ENCODE results near the gene MINDY1.
A peak's percentile ranks its signal among the peaks of the same experiment; 100 is the strongest.

The MINDY1 gene

DNA sequence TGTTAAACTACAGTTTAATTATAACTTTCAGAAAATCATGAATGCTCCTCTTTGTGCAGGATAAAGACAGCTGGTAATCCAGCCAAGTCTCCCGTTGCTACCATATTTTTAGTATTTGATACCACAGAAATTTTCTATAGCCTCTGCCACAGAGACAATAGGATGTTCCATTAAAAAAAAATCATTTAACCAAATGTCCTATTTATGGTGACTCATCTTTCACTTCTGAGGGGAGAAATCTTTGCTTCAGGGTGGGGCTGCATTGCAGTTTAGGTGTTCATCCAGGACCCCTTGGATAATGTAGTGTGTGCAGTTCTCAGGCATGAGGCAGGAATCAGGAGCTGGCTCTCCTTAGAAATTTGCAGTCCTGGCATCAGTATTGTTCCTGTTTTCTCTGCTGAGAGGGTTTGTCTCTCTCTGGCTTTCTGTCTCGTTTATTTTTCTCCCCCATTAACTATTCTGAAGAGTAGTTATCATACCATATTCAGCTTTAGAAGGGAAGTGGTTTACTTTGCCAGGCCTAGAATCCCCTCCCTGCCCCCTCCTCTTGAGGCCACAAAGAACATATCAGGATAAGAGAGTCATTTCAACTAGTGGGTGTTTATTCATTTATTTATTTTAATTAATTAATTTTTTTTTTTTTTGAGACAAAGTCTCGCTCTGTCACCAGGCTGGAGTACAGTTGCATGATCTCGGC, 4.6 kb upstream of the MINDY1 start:
- DNase-seq (ENCODE audit: low spot score): no peak

DNA sequence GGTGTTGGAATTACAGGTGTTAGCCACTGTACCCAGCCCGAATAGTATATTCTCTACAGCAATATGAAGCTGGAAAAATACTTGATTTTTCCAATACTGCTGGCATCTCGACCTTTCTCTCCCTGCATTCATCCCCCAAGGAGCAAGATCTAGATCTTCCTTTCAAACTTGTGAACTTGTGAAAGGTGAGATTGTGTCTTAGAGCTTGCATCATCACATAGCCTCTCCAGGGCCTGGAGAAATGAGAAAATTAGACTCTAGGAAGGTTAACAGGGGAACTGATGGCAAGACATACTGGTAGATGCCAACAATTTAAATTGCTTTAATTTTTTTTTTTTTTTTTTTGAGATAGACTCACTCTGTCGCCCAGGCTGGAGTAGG, 3.6 kb upstream of the MINDY1 start:
- no peak for DNase-seq (ENCODE audit: low spot score)

DNA sequence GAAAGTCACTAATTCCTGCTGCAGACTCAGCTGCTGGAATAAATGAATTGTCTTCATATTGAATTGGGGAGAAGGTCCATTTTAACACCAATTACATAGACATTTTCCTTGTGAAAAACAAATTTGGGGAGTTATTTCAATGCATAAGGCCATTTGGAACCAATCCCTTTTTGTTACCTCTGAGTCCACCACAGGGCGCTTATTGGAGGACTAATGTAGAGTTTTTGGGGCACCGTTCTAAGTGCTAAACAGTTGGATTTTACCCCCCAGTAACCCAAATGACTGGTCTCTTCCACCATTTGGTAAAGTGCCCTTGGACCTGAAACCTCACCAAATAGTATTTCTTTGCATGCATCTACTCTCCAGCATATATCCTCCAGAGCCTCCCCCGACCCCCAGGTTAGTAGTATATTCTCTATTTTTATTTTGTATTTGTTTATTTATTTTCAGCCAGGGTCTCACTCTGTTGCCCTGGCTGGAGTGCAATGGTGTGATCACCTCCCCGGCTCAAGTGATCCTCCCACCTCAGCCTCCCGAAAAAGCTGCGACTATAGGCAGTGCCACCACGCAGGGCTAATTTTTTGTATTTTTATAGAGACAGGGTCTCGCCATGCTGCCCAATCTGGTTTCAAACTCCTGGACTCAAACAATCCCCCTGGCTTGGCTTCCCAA, 3.1 kb upstream of the MINDY1 start:
- no peak for DNase-seq (ENCODE audit: low spot score)

DNA sequence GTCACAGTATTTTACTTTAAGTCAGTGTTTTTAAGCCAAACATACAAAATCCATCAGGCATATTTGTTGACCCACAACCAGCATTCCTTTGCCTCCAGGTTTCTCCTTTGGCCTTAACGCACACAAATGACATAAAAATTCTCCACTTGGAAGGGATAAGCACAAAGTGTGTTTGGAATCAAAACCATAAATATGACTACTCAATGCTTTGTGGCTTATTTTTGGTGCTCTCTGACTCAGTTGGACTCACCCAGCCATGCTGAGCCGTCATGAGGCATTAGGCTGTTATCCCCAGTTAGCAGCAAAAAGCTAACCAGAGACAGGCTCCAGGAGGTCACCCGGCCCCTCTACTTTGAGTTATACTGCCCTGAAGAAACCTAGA, 2.5 kb upstream of the MINDY1 start:
- no peak for DNase-seq (ENCODE audit: low spot score)

DNA sequence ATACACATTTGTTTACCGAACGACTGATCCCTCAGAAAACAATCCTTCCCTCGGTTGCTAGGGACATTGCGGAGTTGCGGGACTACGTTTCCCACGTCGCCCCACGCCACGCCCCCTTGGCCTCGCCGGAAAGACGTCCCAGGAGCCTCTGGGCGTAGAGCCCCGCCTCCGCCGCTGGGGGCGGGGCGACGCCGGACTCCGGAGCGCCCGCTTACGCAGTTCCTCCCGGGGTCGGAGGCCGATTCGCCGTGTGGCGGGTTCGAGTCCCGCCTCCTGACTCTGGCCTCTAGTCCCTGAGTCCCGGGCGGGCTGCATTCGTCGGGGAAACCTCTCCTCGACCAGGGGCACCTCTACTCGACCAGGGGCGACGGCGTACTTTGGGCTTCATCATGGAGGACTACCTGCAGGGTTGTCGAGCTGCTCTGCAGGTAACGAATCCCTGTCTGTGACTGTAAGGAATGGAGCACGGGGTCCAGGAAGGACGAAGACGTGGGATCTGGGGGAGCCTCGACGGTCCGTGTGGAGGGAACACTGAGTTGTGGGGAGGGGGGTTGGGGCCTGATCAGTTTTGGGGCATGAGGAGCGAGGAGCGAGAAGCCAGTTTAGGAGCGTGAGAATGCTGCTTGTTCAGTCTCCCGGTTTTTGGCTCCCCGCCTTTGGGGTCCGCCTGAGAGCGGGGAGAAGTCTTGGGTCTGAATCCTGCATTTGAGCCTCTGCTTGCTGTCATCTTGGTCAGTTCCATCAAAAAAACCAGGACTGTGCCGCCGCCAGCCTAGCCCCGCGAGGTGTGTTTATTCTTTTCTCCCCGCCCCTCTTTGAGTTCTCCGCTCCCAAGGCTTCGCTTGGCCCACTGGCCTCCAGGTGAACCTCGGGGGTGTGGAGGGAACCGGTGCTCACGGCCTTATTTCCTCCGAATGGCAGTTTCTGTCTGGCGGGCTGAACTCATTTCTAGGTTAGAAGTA, 1.8 kb upstream of the MINDY1 start, which contains the start of gene PRUNE1:
TSS of gene PRUNE1 (plus strand) at position 206 of the 962 bp plus-strand sequence. CDS start at position 390, 184 bp downstream.
- DNase-seq (ENCODE audit: low spot score): peak; percentile 96

DNA sequence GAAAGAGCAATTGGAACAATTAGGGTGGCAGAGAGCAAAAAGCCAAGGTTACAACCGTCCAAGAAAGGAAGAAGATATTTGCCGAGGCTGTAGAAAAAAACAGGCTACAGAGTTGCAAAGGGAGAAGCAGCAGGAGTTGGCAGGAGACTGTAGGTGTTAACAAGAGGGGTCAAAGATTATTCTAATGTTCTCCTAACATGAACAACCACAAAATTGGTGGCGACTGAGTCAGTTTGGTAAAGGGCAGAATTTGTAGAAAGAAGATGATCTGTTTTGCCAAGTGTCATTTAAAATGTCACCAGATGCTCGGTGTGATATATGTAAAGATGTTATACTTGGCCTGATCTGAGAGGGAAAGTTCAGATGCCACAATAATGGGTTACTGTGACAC, 1.1 kb upstream of the MINDY1 start:
- DNase-seq (ENCODE audit: low spot score): no peak

DNA sequence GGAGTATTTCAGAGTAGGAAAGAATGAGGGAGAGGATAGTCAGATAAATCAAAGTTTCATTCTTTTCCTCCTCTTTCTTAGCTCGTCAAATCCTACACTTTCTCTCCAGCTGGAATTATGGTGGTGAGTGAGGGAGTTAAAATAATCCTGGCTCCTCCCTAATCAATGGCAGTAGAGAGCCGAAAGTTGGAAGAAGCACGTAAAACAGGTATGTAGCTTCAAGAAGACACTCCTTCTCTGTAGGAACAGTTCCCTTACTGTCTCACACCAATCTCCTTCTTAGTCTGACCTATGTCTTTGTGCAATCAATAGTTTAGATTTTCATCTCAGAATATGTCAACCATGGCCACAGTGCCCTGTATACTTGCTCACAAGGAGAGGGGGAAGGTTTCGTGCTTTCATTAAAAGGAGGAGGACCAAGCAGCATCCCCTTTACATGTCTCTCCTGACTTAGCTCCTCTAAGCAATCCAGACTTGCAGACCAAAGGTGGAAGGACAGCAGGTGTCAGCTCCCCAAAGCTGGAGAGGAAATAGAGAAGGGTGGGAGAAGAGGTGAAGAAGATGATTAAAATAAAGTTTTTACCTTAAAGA, 878 bp downstream of the MINDY1 start:
- no peak for DNase-seq (ENCODE audit: low spot score)

DNA sequence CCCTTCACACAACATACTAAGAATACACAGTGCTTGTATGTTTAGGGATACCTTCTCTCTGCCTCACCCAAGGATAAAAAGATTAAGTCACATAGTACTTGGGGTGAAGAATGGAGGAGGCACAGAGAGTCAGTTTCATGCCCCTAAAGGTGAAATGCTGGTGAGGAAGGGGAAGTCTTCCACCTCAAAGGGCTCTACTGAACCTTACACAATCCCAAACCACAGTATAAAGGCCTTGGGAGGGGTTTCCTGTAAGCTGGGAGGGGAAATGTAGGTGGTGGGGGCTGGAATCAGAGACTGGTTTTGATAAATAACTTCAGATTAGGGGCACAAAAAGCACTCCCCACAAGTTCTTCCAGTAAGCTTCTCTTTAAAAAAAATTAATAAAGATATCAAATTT, 3.5 kb downstream of the MINDY1 start:
- no peak for DNase-seq (ENCODE audit: low spot score)

DNA sequence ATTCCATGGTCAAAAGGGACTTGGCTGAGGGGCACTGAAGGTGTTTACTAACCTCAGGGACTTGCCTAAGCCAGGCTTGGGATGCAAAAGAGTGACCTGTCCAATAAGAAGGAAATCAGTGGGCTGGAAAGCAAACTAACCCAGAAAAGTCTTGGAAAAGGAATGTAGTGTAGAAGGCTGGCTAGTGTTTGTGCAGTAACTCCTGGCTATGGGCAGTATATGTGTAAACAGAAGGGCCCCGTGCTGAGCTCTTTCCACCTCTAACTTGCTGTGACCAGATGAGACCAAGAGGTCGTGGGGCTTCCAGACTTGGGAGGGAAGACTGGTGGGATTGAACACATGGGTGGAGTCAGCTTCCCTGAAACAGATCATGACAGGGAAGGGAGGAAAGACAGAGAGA, 4.1 kb downstream of the MINDY1 start:
- no peak for DNase-seq (ENCODE audit: low spot score)

DNA sequence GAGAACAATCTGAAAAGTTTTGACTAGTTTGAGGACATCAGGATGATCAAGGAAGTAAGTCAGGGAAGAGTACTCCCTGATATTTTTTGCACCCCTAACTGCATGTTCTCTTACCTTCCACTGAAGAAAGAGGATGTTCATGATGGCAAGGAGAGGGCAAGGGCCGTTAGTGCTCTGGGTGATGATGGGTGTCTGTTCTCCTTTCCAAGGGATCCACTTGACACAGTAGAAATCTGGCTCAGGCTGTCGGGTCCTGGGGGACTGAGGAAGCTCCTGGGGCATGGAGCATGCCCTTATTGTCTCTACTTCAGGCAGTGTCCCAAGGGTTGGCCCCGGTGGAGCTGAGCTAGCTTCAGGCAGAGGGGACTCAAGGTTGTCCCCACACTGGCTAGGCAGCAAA, 4.7 kb downstream of the MINDY1 start:
- DNase-seq (ENCODE audit: low spot score): no peak

DNA sequence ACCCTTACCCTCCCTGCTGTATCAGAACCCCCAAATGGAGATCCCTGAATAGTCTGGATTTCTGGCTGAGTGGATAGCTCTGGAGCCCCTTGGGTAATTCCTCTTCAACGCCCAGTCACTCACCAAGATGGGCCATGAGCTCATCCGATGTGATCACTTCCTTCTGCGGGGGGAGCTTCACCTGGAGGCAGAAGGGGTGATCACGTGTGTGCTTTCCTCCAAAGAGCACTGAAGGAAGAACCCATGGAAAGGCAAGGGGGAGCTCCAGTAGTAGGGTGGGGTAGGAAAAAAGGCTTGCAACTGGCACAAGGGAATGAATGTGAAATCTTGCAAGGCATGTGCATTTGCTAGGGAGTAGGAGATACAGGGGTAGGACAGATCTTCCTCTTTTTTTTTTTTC, 5.1 kb downstream of the MINDY1 start:
- no peak for DNase-seq (ENCODE audit: low spot score)

DNA sequence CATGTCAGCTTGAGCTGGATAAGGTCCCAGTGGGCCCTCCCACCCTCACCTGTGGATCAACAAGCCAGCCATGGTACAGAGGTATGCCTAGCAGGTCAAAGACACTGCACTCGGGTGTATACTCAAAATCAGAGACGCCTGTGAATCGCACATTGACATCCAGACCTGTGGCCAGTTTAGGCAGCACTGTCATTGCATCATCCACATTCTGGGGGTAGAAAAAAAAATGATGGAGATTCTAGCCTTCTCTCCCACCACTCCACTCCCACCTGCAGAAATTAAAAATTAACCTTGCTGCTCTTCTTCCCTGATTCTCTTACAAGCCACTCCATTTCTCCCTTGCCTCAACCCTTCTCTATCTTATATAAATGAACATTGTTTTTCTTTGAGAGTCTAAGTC, 6.3 kb downstream of the MINDY1 start:
- DNase-seq (ENCODE audit: low spot score): no peak

DNA sequence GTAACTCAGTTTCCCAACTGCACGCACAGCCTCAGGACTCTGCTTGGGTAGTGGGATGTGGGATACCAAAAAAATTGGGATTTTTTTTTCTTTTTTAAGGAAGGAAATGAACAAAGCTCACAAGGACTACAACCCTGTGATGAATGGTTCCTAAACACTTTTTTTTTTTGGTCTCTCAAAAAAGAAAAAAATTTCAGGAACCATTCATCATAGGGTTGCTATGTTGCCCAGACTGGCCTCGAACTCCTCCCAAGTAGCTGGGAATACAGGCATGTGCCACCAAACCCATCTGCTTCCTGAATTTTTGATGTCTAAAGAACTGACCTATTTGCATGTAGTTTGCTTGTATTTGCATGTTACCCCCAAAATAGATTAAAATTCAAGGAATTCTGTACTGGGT, 6.8 kb downstream of the MINDY1 start:
- no peak for DNase-seq (ENCODE audit: low spot score)

DNA sequence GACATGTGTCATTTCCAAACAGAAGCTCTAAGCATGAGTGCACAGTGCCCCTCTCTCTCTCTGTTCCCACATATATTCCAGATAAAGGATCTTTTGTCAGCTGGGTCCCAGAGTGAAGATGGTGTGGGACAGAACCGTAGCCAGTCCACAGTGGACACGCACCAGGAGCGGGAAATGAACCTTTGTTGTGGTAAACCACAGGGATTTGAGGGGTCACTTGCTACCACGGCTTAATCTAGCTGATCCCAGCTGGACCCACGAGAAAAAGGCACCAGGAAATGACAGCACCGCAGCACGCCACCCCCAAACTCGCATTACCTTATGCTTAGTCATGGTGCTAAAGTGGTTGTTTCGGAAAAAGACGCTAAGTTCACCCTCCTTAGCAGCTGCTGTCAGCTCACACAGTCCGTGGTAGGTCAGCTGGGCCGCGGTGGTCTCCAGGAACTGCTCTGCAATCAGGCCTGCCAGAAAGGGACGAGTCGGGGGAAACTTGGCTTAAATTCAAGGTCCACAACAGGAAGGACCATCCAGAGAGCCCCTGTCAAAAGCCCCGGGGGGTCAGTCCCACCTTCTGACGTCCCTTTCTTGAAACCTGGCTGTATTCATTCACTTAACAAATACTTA, 7.5 kb downstream of the MINDY1 start:
- DNase-seq (ENCODE audit: low spot score): no peak

DNA sequence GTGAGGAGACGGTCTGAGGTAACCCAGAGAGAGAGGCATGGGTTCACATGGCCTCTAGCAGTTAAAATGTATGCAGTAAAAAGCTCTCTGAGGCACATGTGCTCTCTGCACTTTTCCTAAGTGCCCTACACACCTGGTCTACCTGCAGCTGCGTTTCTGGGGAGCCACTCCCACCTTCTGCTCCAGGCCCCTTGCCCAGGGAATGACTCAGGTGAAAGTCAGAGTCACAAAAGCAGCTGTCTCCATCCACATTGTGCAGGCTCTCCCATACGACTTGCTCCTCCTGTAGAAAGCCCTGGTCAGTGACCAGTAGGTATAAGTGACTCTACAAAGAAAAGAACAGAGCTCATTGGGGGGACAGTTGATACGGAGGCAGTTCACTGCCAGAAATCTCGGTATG, 8.8 kb downstream of the MINDY1 start:
- DNase-seq (ENCODE audit: low spot score): no peak

DNA sequence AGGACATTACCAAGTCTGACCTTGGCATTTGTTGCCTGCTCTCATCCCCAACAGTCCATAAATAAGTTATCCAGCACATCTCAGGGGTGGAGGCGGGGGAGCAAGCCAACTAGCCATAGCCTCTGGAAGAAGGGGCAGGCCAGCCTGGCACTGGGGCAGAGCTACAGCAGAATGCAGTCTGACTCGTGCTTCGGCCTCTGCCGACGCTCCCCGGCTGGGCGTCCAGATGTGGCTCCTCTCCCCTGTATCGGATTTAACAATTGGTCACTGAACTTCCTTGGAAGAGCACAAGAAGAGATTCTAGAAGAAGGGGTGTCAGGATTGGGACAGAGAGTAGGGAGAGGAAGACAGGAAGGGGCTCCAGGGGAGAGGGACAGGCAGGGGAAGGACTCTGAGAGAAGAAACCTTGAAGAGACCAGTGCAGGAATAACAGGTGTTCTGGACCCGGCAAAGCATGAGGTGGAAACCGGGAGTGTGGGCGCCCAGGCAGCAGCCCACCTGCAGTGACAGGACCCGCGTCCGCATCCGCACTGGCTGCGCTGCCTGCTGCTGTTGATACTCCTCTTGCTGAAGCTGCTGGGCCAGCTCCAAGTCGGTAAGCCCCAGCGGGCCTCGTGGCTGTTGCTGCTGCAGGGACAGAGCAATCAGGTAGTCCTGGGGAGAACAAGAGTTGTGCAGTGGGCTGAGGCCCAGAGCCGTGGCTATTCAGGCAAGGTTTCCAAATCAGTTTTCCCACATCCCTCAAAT, 9.4 kb downstream of the MINDY1 start:
- DNase-seq (ENCODE audit: low spot score): no peak

DNA sequence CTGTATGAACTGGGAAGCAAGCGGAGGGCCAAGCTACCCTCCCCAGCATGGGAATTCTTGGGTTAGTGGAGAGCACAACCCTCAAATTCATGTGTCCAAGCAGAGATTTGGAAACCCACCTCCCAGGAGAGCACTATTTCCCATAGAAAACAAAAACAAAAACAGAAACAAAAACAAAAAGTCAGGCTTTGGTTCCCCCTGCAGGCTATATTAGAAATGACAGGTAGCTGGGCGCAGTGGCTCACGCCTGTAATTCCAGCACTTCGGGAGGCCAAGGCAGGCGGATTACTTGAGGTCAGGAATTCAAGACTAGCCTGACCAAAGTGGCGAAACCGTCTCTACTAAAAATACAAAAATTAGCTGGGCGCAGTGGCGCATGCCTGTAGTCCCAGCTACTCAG, 10.8 kb downstream of the MINDY1 start:
- no peak for DNase-seq (ENCODE audit: low spot score)

DNA sequence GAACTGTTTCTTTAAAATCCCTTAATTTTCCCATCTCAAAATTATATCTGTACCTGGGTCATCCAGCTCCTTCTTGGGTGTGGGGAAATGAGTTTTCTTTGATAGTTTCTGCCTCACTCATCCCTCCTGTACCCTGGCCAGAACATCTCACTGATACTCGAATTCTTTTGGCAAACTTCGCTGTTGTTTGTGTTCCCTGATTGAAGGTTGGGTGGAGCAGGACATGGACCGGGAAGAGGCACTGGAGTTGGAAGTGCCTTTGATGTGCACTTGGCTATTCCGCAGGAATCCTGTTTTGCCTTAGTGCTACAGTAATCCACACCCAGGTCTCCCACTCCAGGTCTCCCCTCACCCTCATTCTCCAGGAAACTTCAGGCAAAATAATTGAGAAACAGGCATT, 11.2 kb downstream of the MINDY1 start:
- no peak for DNase-seq (ENCODE audit: low spot score)

DNA sequence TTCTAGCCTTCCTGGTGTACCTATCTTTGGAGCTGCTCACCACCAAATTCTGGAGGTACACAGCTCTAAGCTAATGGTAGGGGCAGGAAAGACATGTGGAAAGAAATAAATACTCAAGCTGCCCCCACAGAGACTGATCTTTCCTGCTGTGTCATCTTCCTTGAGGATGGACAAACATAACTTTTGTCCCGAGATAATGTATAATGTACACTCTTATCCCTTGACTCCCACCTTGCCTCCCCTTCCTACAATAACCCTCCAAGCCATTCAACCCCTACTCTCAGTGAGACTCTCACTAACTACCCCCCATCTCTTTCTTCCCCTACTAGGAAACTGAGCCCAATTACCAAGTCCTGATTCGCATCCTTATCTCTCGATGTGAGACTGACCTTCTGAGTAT, 12.5 kb downstream of the MINDY1 start:
- no peak for DNase-seq (ENCODE audit: low spot score)

DNA sequence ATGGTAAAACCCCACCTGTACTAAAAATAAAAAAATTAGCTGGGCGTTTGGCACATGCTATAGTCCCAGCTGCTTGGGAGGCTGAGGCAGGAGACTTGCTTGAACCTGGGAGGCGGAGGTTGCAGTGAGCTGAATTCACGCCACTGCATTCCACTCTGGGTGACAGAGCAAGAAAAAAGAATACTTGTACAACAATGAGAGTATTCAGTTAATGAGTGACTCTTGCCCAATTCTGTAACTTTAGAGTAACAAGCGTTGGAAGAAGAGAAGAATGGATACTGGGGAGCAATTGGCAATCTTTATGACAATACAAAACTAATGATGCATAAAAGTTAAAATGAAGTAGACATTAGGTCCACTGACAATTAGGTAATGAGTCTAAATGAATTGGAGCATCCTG, 14.1 kb downstream of the MINDY1 start:
- no peak for DNase-seq (ENCODE audit: low spot score)

DNA sequence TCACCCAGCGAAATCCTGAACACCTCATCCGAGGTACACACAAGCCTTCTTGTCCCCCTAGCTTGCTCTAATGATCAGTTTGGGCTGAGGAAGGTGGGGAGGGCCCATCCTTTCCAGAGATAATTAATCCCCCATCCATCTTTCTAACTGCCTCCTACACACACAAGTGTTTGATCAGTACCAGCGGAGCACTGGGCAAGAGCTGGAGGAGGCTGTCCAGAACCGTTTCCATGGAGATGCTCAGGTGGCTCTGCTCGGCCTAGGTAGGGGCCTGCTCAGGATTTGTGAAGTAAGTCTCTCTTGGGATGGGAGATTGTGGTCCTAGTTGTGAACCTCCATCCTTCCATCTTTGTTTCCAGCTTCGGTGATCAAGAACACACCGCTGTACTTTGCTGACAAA, 18.8 kb downstream of the MINDY1 start:
- no peak for DNase-seq (ENCODE audit: low spot score)
